HepG2 (cell line): ENCODE measurements around the gene GCNT3. TPM values are rescaled to one million over a fixed set of nuclear protein-coding genes. Genes with fewer than 3 reads are reported as not detected.

Experiments
- BRD4 ChIP-seq: sonication (generic); formaldehyde crosslinking; IDR thresholded peaks from 2 replicates; pipeline ENCODE4 v1.4.0; 2020; ENCODE audit warnings: missing genetic modification reagents
- FOXJ3 ChIP-seq: sonication (generic); formaldehyde crosslinking; IDR thresholded peaks from 2 replicates; pipeline ENCODE4 v1.4.0; 2020; ENCODE audit warnings: missing genetic modification reagents, mild to moderate bottlenecking, borderline replicate concordance
- IKZF4 ChIP-seq: sonication (generic); formaldehyde crosslinking; IDR thresholded peaks from 2 replicates; pipeline ENCODE4 v1.5.1; 2020; ENCODE audit warnings: borderline replicate concordance, mild to moderate bottlenecking, low read depth, missing genetic modification reagents; ENCODE audit errors: not compliant biosample characterization
- LRRFIP1 ChIP-seq: sonication (generic); formaldehyde crosslinking; conservative IDR thresholded peaks from 2 replicates; pipeline ENCODE4 v1.4.0; 2020; ENCODE audit warnings: missing genetic modification reagents
- MEF2D ChIP-seq: sonication (generic); formaldehyde crosslinking; IDR thresholded peaks from 2 replicates; pipeline ENCODE4 v1.5.1; 2020; ENCODE audit warnings: mild to moderate bottlenecking, missing genetic modification reagents
- REL ChIP-seq: sonication (generic); formaldehyde crosslinking; conservative IDR thresholded peaks from 2 replicates; pipeline ENCODE4 v1.8.0; 2022; ENCODE audit warnings: mild to moderate bottlenecking, missing genetic modification reagents, moderate library complexity
- RELA ChIP-seq: sonication (generic); formaldehyde crosslinking; IDR thresholded peaks from 2 replicates; pipeline ENCODE4 v1.4.0; 2020; ENCODE audit warnings: missing genetic modification reagents
- SATB2 ChIP-seq: sonication (generic); formaldehyde crosslinking; IDR thresholded peaks from 2 replicates; pipeline ENCODE4 v1.5.0; 2020; ENCODE audit warnings: missing genetic modification reagents
- SIX4 ChIP-seq: sonication (generic); formaldehyde crosslinking; IDR thresholded peaks from 2 replicates; pipeline ENCODE4 v1.4.0; 2020; ENCODE audit warnings: missing genetic modification reagents
- SOX5 ChIP-seq: IDR thresholded peaks from 2 replicates; pipeline ENCODE4 v1.6.1; 2016; ENCODE audit warnings: borderline replicate concordance
- SP5 ChIP-seq: IDR thresholded peaks from 2 replicates; pipeline ENCODE4 v1.6.1; 2016; ENCODE audit warnings: low read depth, borderline replicate concordance
- SUZ12 ChIP-seq: fragments of 150-350 bp; IDR thresholded peaks from 2 replicates; pipeline ENCODE4 v1.6.1; 2014; ENCODE audit warnings: low read depth, low read length
- ZBTB10 ChIP-seq: sonication (generic); formaldehyde crosslinking; IDR thresholded peaks from 2 replicates; pipeline ENCODE4 v1.4.0; 2020; ENCODE audit warnings: missing genetic modification reagents, borderline replicate concordance
- ZBTB38 ChIP-seq: sonication (generic); formaldehyde crosslinking; IDR thresholded peaks from 2 replicates; pipeline ENCODE4 v1.5.1; 2020; ENCODE audit warnings: mild to moderate bottlenecking, missing genetic modification reagents
- ZC3H4 ChIP-seq: sonication (generic); formaldehyde crosslinking; IDR thresholded peaks from 2 replicates; pipeline ENCODE4 v1.4.0; 2020; ENCODE audit warnings: missing genetic modification reagents, borderline replicate concordance
- ZKSCAN8 ChIP-seq: IDR thresholded peaks from 2 replicates; pipeline ENCODE4 v1.6.1; 2016; ENCODE audit warnings: borderline replicate concordance, missing genetic modification reagents, missing compliant biosample characterization
- ZNF430 ChIP-seq: sonication (generic); formaldehyde crosslinking; IDR thresholded peaks from 2 replicates; pipeline ENCODE4 v1.9.0; 2021; ENCODE audit warnings: mild to moderate bottlenecking, missing genetic modification reagents
- ZNF501 ChIP-seq: sonication (generic); formaldehyde crosslinking; IDR thresholded peaks from 2 replicates; pipeline ENCODE4 v1.5.1; 2020; ENCODE audit warnings: mild to moderate bottlenecking, moderate library complexity, missing genetic modification reagents
- ZNF775 ChIP-seq: sonication (generic); formaldehyde crosslinking; IDR thresholded peaks from 2 replicates; pipeline ENCODE4 v1.4.0; 2020; ENCODE audit warnings: missing genetic modification reagents, mild to moderate bottlenecking, moderate library complexity, borderline replicate concordance
- ZNF891 ChIP-seq: sonication (generic); formaldehyde crosslinking; IDR thresholded peaks from 2 replicates; pipeline ENCODE4 v1.5.0; 2020; ENCODE audit warnings: mild to moderate bottlenecking, missing genetic modification reagents
- polyA plus RNA-seq, 8 experiments: library from polyadenylated mRNA; depleted of rRNA in 3 of 8; stranded (reverse) in 7 of 8; unstranded in 1 of 8; fragments of >200 nt; fragmentation: Illumina TruSeq in 4 of 8; extraction: Trizol in 4 of 8; gene quantifications; 2 replicates each; pipeline versions ENCODE4 v1.2.1 to v1.2.3, GENCODE V29; 2011 to 2016; ENCODE audit warnings: low read depth in 4 of 8, missing spikeins in 1 of 8, mixed read lengths in 1 of 8; ENCODE audit not compliant: insufficient read depth in 1 of 8
- total RNA-seq, 5 experiments: library from RNA; depleted of rRNA; stranded (reverse); fragments of >200 nt; fragmentation: Illumina TruSeq; extraction: Trizol; gene quantifications; 2 replicates each; pipeline ENCODE4 v1.2.3, GENCODE V29; 2016; ENCODE audit warnings: low read depth in 1 of 5
- TF ChIP-seq, protein P1 (sequence below): sonication (generic); formaldehyde crosslinking; IDR thresholded peaks from 2 replicates; pipeline ENCODE4 v1.8.1; 2023; ENCODE audit warnings: mild to moderate bottlenecking, inconsistent platforms, moderate library complexity, missing genetic modification reagents, borderline replicate concordance
- TF ChIP-seq, protein P2 (sequence below): sonication (generic); formaldehyde crosslinking; IDR thresholded peaks from 2 replicates; pipeline ENCODE4 v1.5.1; 2020; ENCODE audit warnings: missing genetic modification reagents, mild to moderate bottlenecking, borderline replicate concordance
- TF ChIP-seq, protein P3 (sequence below): IDR thresholded peaks from 2 replicates; pipeline ENCODE4 v1.6.1; 2016; ENCODE audit warnings: low read depth

GCNT3 gene
- total and polyA plus RNA-seq, 2 of the 13 experiments (the other 11 are each of a cell fraction or from before 2014, with no cell fraction given): 6.8 to 9.8 TPM

DNA sequence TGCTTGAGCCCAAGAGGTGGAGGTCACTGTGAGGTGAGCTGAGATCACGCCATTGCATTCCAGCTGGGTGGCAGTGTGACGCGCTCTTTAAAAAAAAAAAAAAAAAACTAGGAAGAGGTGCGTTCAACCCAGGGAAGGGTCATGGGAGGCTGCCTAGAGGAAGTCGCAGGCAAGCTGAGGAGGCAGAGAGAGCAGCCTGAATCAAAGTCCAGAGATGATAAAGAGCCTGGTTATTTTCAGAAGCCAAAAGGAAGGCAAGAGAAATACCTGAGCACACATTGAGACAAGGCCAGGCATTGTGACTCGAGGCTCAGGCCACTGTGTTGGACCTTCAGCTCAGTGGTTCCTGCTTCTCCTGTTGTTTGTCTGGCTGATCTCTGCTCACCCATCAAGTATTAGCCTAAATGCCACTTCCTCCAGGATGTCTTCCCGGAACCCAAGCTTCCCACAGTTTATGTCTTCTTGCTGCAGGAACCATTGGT, 16.1 kb upstream of the GCNT3 start (continued):
- TF ChIP-seq ZBTB10 (CRISPR knock-in tag): no peak
- TF ChIP-seq LRRFIP1 (CRISPR knock-in tag): no peak
- TF ChIP-seq IKZF4 (CRISPR knock-in tag): no peak
- no peak for TF ChIP-seq ZKSCAN8
- no peak for TF ChIP-seq SIX4 (CRISPR knock-in tag)
- TF ChIP-seq ZBTB38 (CRISPR knock-in tag): no peak
- TF ChIP-seq, protein P1, sequence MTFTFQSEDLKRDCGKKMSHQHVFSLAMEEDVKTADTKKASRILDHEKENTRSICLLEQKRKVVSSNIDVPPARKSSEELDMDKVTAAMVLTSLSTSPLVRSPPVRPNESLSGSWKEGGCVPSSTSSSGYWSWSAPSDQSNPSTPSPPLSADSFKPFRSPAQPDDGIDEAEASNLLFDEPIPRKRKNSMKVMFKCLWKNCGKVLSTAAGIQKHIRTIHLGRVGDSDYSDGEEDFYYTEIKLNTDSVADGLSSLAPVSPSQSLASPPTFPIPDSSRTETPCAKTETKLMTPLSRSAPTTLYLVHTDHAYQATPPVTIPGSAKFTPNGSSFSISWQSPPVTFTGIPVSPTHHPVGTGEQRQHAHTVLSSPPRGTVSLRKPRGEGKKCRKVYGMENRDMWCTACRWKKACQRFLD (CRISPR knock-in tag): no peak
- TF ChIP-seq, protein P2, sequence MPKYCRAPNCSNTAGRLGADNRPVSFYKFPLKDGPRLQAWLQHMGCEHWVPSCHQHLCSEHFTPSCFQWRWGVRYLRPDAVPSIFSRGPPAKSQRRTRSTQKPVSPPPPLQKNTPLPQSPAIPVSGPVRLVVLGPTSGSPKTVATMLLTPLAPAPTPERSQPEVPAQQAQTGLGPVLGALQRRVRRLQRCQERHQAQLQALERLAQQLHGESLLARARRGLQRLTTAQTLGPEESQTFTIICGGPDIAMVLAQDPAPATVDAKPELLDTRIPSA: no peak
- no peak for TF ChIP-seq BRD4 (CRISPR knock-in tag)
- TF ChIP-seq ZNF430 (CRISPR knock-in tag): no peak
- no peak for TF ChIP-seq SP5 (CRISPR knock-in tag)
- no peak for TF ChIP-seq SUZ12
- TF ChIP-seq FOXJ3: 0 out of 2 replicates have a peak, but pooled peaks have one; percentile 23
- no peak for TF ChIP-seq REL
- TF ChIP-seq ZNF775 (CRISPR knock-in tag): no peak
- TF ChIP-seq ZNF501: no peak
- no peak for TF ChIP-seq SATB2 (CRISPR knock-in tag)
- TF ChIP-seq, protein P3, sequence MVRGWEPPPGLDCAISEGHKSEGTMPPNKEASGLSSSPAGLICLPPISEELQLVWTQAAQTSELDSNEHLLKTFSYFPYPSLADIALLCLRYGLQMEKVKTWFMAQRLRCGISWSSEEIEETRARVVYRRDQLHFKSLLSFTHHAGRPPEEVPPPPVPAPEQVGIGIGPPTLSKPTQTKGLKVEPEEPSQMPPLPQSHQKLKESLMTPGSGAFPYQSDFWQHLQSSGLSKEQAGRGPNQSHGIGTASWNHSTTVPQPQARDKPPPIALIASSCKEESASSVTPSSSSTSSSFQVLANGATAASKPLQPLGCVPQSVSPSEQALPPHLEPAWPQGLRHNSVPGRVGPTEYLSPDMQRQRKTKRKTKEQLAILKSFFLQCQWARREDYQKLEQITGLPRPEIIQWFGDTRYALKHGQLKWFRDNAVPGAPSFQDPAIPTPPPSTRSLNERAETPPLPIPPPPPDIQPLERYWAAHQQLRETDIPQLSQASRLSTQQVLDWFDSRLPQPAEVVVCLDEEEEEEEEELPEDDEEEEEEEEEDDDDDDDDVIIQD (CRISPR knock-in tag): no peak
- no peak for TF ChIP-seq RELA (CRISPR knock-in tag)
- TF ChIP-seq ZC3H4: no peak
- TF ChIP-seq ZNF891 (CRISPR knock-in tag): no peak
- no peak for TF ChIP-seq MEF2D (CRISPR knock-in tag)
- TF ChIP-seq SOX5: peak; percentile 24; the same call in 1 of the 2 replicates
